SK-N-SH (cell line): Measurements from ENCODE around the gene UCK2. TPM values are rescaled to one million over a fixed set of nuclear protein-coding genes. Genes with fewer than 3 reads are reported as not detected.

Experiments used
- CTCF ChIA-PET: fragments of 300-600, 350-600 bp; formaldehyde crosslinking; extraction: SDS; loops from one replicate; lab custom pipeline; 2021; lab: Yijun Ruan, JAX
- POLR2A ChIA-PET: fragments of 350-600 bp; sonication (Branson Sonifier 250); formaldehyde crosslinking; extraction: SDS; loops from one replicate; lab custom pipeline; 2020; ENCODE audit warnings: antibody characterized with exemption, inconsistent platforms; lab: Yijun Ruan, JAX
- DNase-seq: peaks from one replicate; pipeline ENCODE4 v3.0.0; 2012
- H2AFZ ChIP-seq: fragments of 200-600 bp; sonication (generic); 2 replicates; pipeline ENCODE4 v1.8.1; 2016; ENCODE audit warnings: antibody characterized with exemption, mild to moderate bottlenecking, low read depth
- H3F3A ChIP-seq: fragments of 200-600 bp; sonication (generic); replicated peaks from 2 replicates; pipeline ENCODE3; 2016; ENCODE audit warnings: antibody characterized with exemption, mild to moderate bottlenecking; ENCODE audit not compliant: insufficient read depth
- H3K27ac ChIP-seq, 2 experiments: fragments of 200-500 bp in 1 of 2; fragments of 200-600 bp in 1 of 2; sonication (Bioruptor generic) in 1 of 2; sonication (generic), shearing (Covaris generic) in 1 of 2; 2 replicates each; pipeline versions ENCODE4 v1.5.1 to v1.6.1; 2014 to 2016; ENCODE audit warnings: low read depth in 2 of 2, inconsistent platforms in 1 of 2, low read length in 1 of 2, mild to moderate bottlenecking in 1 of 2, mixed read lengths in 1 of 2
- H3K27me3 ChIP-seq: fragments of 200-600 bp; sonication (generic), shearing (Covaris generic); 2 replicates; pipeline ENCODE4 v1.6.1; 2016; ENCODE audit warnings: mixed run types; ENCODE audit not compliant: insufficient read depth
- H3K36me3 ChIP-seq, 2 experiments: fragments of 200-500 bp in 1 of 2; fragments of 200-600 bp in 1 of 2; sonication (Bioruptor generic) in 1 of 2; sonication (generic) in 1 of 2; replicated peaks in 1 of 2; 2 replicates each; pipeline versions ENCODE3 to v1.5.1; 2014 to 2016; ENCODE audit warnings: low read length in 1 of 2, mild to moderate bottlenecking in 1 of 2; ENCODE audit not compliant: insufficient read depth in 2 of 2, control insufficient read depth in 1 of 2
- H3K4me1 ChIP-seq, 2 experiments: fragments of 200-500 bp in 1 of 2; fragments of 200-600 bp in 1 of 2; sonication (Bioruptor generic) in 1 of 2; sonication (generic), shearing (Covaris generic) in 1 of 2; 2 replicates each; pipeline versions ENCODE4 v1.5.1 to v1.6.1; 2014 to 2016; ENCODE audit warnings: low read depth in 1 of 2, low read length in 1 of 2, mixed run types in 1 of 2; ENCODE audit not compliant: insufficient read depth in 2 of 2, control insufficient read depth in 1 of 2
- H3K4me2 ChIP-seq: fragments of 200-600 bp; sonication (generic), shearing (Covaris generic); 2 replicates; pipeline ENCODE4 v1.6.1; 2017; ENCODE audit warnings: mixed run types
- H3K4me3 ChIP-seq, 2 experiments: fragments of 200-500 bp in 1 of 2; fragments of 200-600 bp in 1 of 2; sonication (Bioruptor generic) in 1 of 2; sonication (generic), shearing (Covaris generic) in 1 of 2; 2 replicates each; pipeline versions ENCODE4 v1.5.1 to v1.8.1; 2014 to 2016; ENCODE audit warnings: low read depth in 2 of 2, inconsistent platforms in 1 of 2, low read length in 1 of 2, mild to moderate bottlenecking in 1 of 2, mixed read lengths in 1 of 2, moderate library complexity in 1 of 2
- H3K79me2 ChIP-seq: fragments of 200-600 bp; sonication (generic); 2 replicates; pipeline ENCODE4 v1.8.1; 2017; ENCODE audit warnings: mild to moderate bottlenecking; ENCODE audit not compliant: insufficient read depth
- H3K9ac ChIP-seq: fragments of 200-600 bp; sonication (generic); 2 replicates; pipeline ENCODE4 v1.6.1; 2017; ENCODE audit warnings: mixed run types
- H3K9me2 ChIP-seq: fragments of 200-600 bp; sonication (generic); 2 replicates; pipeline ENCODE4 v1.6.1; 2017; ENCODE audit warnings: mixed run types
- H3K9me3 ChIP-seq: fragments of 200-600 bp; sonication (generic); 2 replicates; pipeline ENCODE4 v1.6.1; 2017; ENCODE audit warnings: mixed run types, mild to moderate bottlenecking, moderate library complexity
- H4K20me1 ChIP-seq: fragments of 200-600 bp; sonication (generic); 2 replicates; pipeline ENCODE4 v1.6.1; 2017; ENCODE audit warnings: mild to moderate bottlenecking, mixed run types; ENCODE audit not compliant: insufficient read depth
- ELF1 ChIP-seq: IDR thresholded peaks from 2 replicates; pipeline ENCODE4 v1.4.0; 2012
- EP300 ChIP-seq, 2 experiments: IDR thresholded peaks; 2 replicates each; pipeline versions ENCODE4 v1.4.0 to v1.6.1; 2012; ENCODE audit warnings: borderline replicate concordance in 1 of 2, low read depth in 1 of 2, low read length in 1 of 2
- FOSL2 ChIP-seq: IDR thresholded peaks from 2 replicates; pipeline ENCODE4 v1.4.0; 2012; ENCODE audit warnings: low read depth, mild to moderate bottlenecking, moderate library complexity, borderline replicate concordance
- FOXM1 ChIP-seq: IDR thresholded peaks from 2 replicates; pipeline ENCODE4 v1.4.0; 2012; ENCODE audit warnings: low read depth, mild to moderate bottlenecking
- IRF3 ChIP-seq: fragments of 150-350 bp; IDR thresholded peaks from 2 replicates; pipeline ENCODE4 v1.6.1; 2016; ENCODE audit warnings: mild to moderate bottlenecking, low read depth, low read length
- NRF1 ChIP-seq: IDR thresholded peaks from 2 replicates; pipeline ENCODE4 v1.6.1; 2012; ENCODE audit warnings: low read depth, mild to moderate bottlenecking, low read length
- PBX3 ChIP-seq: IDR thresholded peaks from 2 replicates; pipeline ENCODE4; 2012
- RAD21 ChIP-seq: IDR thresholded peaks from 2 replicates; pipeline ENCODE4 v1.6.1; 2012; ENCODE audit warnings: mild to moderate bottlenecking, low read length
- RFX5 ChIP-seq: IDR thresholded peaks from 2 replicates; pipeline ENCODE4 v1.6.1; 2012; ENCODE audit warnings: mild to moderate bottlenecking, improper control_type of control experiment, low read length
- RXRA ChIP-seq: IDR thresholded peaks from 2 replicates; pipeline ENCODE4 v1.4.0; 2012; ENCODE audit warnings: low read depth, mild to moderate bottlenecking, borderline replicate concordance
- SIN3A ChIP-seq: IDR thresholded peaks from 2 replicates; pipeline ENCODE4 v1.6.1; 2012; ENCODE audit warnings: low read depth, mild to moderate bottlenecking, low read length, moderate library complexity, borderline replicate concordance
- SMC3 ChIP-seq: IDR thresholded peaks from 2 replicates; pipeline ENCODE4 v1.6.1; 2012; ENCODE audit warnings: low read depth, low read length, improper control_type of control experiment
- TAF1 ChIP-seq: IDR thresholded peaks from 2 replicates; pipeline ENCODE4 v1.6.1; 2012; ENCODE audit warnings: low read depth, mild to moderate bottlenecking, low read length, moderate library complexity, borderline replicate concordance
- TEAD4 ChIP-seq: IDR thresholded peaks from 2 replicates; pipeline ENCODE4 v1.4.0; 2012; ENCODE audit warnings: mild to moderate bottlenecking, borderline replicate concordance; ENCODE audit not compliant: insufficient read depth
- USF1 ChIP-seq: IDR thresholded peaks from 2 replicates; pipeline ENCODE4 v1.4.0; 2012; ENCODE audit warnings: low read depth, borderline replicate concordance
- YY1 ChIP-seq: IDR thresholded peaks from 2 replicates; pipeline ENCODE4 v1.4.0; 2012; ENCODE audit warnings: low read depth, mild to moderate bottlenecking
- WGBS: methylation state at CpG from one replicate; pipeline ENCODE4 v1.1.6; 2017; ENCODE audit warnings: low lambda C conversion rate; 5-methylcytosine and 5-hydroxymethylcytosine counted together
- polyA plus RNA-seq, 3 experiments: library from polyadenylated mRNA; depleted of rRNA; stranded (reverse); fragments of >200 nt; gene quantifications; 2 replicates each; pipeline ENCODE4 v1.2.3, GENCODE V29; 2012
- TF ChIP-seq, protein P1 (sequence below): fragments of 150-350 bp; IDR thresholded peaks from 2 replicates; pipeline ENCODE4 v1.6.1; 2017; ENCODE audit warnings: antibody characterized with exemption, low read length, low read depth, borderline replicate concordance
- TF ChIP-seq, protein P2 (sequence below): IDR thresholded peaks from 2 replicates; pipeline ENCODE4 v1.6.1; 2012; ENCODE audit warnings: mild to moderate bottlenecking, low read depth, low read length, moderate library complexity

The UCK2 gene
- polyA plus RNA-seq, 1 of the 3 experiments (the other 2 are of a cell fraction) = 53.7 TPM

- H3K4me3 ChIP-seq = no peak overlapping the region
- no peak overlapping the region for H3K9ac ChIP-seq
- no peak overlapping the region for H3K4me2 ChIP-seq
- no peaks in the 10 kb centered on the region for H3K9me3 ChIP-seq
- H3K36me3 ChIP-seq = no peaks in the 10 kb centered on the region
- peaks cover 0 to 5% of the 10 kb centered on the region in 2 experiments; a peak in 1 of 4 replicates for H3K4me1 ChIP-seq
- CTCF ChIA-PET = interaction anchor here (1.1 to 1.6 kb wide), 2 partner anchors 77 kb away, joined by 3 to 5 read pairs; no protein-coding TSS in a partner anchor
- no peak for TF ChIP-seq FOXM1
- POLR2A ChIA-PET = no interaction called here
- peaks cover 97% of the 10 kb centered on the region for H3K79me2 ChIP-seq
- no peak overlapping the region for H3K27ac ChIP-seq
- H2AFZ ChIP-seq = no peak overlapping the region
- no peaks in the 10 kb centered on the region for H3K9me2 ChIP-seq
- DNase-seq = no peak
- WGBS = 88% methylated on average over 6 of the region's 6 CpGs
- no peaks in the 10 kb centered on the region for H3F3A ChIP-seq
- H4K20me1 ChIP-seq = peaks cover 31% of the 10 kb centered on the region
- no peaks in the 10 kb centered on the region for H3K27me3 ChIP-seq
Measured at GRCh38 chr1:165836664-165837482, 9.5 kb downstream of the UCK2 start.

GRCh38 chr1:165837838-165838364 lies 10.5 kb downstream of the UCK2 start:
- POLR2A ChIA-PET = no interaction called here
- no peaks in the 10 kb centered on the region for H3K27me3 ChIP-seq
- no peak overlapping the region for H3K4me2 ChIP-seq
- CTCF ChIA-PET = interaction anchor here (0.8 to 1.1 kb wide), 2 partner anchors 8 to 76 kb away, joined by 3 read pairs; no protein-coding TSS in a partner anchor
- H3K4me1 ChIP-seq = peaks cover 10 to 11% of the 10 kb centered on the region in 2 experiments; a peak in 3 of 4 replicates
- WGBS = 93% methylated on average over 6 of the region's 6 CpGs
- peaks cover 97% of the 10 kb centered on the region for H3K79me2 ChIP-seq
- H3K9me2 ChIP-seq = no peaks in the 10 kb centered on the region
- H3K4me3 ChIP-seq = no peak overlapping the region
- H3K9ac ChIP-seq = no peak overlapping the region
- no peak overlapping the region for H2AFZ ChIP-seq
- H3K27ac ChIP-seq = no peak overlapping the region
- H4K20me1 ChIP-seq = peaks cover 34% of the 10 kb centered on the region
- TF ChIP-seq PBX3 (no peak), SMC3 (no peak), RXRA (no peak), FOSL2 (no peak), SIN3A (no peak), TEAD4 (no peak), TAF1 (no peak), EP300 (IDR thresholded peaks at IDR 0.05; ENCODE audit: borderline replicate concordance in 1 of 2, low read depth in 1 of 2, low read length in 1 of 2) (no peak), YY1 (no peak), ELF1 (no peak), IRF3 (no peak), RAD21 (no peak), USF1 (no peak), RFX5 (no peak), FOXM1 (no peak), NRF1 (no peak)
- TF ChIP-seq, protein P1, sequence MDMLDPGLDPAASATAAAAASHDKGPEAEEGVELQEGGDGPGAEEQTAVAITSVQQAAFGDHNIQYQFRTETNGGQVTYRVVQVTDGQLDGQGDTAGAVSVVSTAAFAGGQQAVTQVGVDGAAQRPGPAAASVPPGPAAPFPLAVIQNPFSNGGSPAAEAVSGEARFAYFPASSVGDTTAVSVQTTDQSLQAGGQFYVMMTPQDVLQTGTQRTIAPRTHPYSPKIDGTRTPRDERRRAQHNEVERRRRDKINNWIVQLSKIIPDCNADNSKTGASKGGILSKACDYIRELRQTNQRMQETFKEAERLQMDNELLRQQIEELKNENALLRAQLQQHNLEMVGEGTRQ = no peak
- TF ChIP-seq, protein P2, sequence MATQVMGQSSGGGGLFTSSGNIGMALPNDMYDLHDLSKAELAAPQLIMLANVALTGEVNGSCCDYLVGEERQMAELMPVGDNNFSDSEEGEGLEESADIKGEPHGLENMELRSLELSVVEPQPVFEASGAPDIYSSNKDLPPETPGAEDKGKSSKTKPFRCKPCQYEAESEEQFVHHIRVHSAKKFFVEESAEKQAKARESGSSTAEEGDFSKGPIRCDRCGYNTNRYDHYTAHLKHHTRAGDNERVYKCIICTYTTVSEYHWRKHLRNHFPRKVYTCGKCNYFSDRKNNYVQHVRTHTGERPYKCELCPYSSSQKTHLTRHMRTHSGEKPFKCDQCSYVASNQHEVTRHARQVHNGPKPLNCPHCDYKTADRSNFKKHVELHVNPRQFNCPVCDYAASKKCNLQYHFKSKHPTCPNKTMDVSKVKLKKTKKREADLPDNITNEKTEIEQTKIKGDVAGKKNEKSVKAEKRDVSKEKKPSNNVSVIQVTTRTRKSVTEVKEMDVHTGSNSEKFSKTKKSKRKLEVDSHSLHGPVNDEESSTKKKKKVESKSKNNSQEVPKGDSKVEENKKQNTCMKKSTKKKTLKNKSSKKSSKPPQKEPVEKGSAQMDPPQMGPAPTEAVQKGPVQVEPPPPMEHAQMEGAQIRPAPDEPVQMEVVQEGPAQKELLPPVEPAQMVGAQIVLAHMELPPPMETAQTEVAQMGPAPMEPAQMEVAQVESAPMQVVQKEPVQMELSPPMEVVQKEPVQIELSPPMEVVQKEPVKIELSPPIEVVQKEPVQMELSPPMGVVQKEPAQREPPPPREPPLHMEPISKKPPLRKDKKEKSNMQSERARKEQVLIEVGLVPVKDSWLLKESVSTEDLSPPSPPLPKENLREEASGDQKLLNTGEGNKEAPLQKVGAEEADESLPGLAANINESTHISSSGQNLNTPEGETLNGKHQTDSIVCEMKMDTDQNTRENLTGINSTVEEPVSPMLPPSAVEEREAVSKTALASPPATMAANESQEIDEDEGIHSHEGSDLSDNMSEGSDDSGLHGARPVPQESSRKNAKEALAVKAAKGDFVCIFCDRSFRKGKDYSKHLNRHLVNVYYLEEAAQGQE = no peak
- no peak for DNase-seq
- H3K36me3 ChIP-seq = no peaks in the 10 kb centered on the region
- no peaks in the 10 kb centered on the region for H3K9me3 ChIP-seq
- no peaks in the 10 kb centered on the region for H3F3A ChIP-seq
